DMS114 treated with DMSO at 0.1 percent for 48 hours (cell line): Measurements from ENCODE around the gene PRKCA.
"Not testable (repeated sequence)": the region's sequence is repeated elsewhere in the genome, so short reads cannot be mapped to it uniquely, and the experiment has no call there.

Experiments used
- DNase-seq: peaks from one replicate; lab custom pipeline; 2025; ENCODE audit not compliant: unreplicated experiment; lab: John Stamatoyannopoulos, UW

Gene PRKCA

DNA sequence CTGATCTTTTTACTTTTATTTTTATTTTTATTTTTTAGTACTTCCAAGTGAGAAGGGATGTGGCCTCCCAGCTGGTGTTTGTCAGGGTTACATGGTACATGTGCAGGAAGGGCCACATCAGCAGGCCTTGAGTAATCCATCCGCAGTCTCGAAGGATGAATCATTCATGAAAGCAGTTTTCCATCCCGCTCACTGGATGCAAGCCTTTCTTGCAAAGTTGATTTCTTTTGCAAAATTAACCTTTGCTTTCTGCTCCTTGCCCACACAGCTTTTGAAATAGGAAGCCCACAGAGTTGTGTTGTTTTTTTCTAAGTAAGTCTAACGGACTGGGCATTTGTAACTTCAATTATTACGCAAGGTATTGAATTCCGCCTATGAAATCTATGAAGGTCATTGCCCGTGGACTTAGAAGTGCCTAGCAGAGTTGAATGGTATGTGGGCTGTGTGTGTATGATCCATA, 157.4 kb downstream of the PRKCA start:
- no peak for DNase-seq

DNA sequence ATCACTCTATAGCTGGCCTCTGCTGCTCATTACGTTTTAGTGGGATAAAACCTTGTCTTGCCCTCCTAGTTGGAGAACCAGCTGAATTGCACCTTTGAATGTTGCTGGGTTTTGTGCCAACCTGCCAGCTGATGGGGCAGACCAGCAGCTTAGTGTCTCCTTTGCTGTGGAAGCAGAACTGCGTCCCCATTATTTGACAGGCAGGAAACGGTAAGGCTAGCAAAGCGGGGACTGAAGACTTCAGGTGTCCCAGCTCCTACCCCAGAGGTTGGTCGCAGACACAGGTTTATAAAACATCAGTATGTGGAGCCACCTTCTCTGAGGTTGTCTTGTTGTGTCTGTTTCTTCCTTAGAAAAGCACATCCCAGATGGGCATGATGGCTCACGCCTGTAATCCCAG, 158.1 kb downstream of the PRKCA start:
- DNase-seq: no peak

DNA sequence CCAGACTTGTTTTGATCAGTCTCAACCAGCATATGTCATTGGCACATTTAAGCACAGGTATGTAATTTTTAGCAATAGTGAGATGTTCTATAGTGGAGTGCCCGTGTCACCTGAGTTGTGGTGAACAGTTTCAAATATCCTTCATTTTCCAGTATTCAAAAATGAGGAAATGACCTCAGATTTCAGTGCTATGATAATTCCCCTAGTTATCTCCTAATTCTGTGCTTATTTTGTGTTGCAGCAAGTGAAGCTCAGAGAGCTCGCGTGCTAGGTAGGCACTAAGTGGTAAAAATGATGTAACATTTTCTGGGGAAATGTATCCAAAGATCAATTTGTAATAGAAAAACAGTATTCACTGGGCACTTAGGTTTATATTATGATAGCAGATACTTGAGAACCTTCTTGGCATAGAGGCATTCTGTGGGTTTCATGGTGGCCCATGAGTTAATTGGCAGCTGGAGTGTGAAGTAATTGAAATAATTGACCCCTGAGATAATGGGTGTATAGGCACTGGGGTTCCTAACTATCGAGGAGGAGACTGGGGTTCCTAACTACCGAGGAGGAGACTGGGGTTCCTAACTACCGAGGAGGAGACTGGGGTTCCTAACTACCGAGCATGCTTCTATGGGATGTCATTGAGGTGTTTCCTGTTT, 159.1 kb downstream of the PRKCA start:
- no peak for DNase-seq

DNA sequence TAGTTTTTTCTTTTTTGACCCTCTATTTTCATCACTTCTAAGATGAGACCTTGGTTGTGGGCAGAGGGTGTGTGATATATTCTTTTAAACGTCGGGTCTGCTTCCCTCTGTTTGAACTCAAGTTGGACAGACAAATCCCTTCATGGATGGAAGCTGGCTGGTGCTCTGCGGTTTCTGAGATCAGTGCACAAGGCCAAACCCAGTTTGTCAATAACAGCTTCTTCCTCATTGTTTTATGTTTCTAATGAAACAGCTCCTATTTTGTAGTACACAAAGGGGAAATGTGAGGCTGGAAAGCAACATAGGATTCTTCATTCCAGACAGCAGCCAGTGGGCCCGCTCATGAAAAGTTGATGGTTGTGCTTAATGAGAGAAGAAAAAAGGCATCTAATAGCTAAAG, 159.6 kb downstream of the PRKCA start:
- DNase-seq: no peak

DNA sequence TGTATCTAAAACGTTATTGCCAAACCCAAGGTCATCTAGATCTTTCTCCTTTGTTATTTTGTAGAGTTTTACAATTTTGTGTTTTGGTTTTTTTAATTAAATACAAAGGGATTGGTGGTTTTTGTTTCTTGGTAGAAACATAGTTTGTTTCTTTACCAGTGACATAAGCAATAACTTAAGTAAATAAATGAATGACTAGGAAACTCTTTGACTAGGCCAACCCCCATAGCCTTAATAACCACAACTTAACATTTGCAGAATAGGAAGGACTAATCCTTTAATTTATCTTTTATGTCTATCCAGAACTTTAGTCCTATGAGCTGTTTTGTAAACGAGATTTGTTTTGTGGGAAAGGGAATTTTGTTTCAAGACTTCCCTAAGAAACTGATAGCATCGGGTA, 162.5 kb downstream of the PRKCA start:
- no peak for DNase-seq

DNA sequence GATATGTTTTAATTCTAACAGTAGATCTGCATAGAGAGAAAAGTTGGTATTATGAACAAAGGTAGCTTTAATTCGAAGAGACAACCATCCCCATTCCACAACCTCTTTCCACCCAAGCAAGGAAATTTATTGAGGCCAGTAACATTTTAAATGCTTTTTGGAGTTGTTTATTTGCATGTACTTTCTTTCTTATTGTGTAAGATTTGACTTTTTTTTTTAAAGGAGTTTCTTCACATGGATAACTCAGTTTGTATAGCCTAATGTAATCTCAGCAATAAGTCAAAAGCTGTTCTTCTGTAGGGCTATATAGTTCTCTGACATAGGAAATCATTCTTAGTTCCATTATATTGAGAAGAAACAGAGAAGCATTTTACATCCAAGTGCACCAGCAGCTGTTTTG, 163.3 kb downstream of the PRKCA start:
- DNase-seq: no peak

DNA sequence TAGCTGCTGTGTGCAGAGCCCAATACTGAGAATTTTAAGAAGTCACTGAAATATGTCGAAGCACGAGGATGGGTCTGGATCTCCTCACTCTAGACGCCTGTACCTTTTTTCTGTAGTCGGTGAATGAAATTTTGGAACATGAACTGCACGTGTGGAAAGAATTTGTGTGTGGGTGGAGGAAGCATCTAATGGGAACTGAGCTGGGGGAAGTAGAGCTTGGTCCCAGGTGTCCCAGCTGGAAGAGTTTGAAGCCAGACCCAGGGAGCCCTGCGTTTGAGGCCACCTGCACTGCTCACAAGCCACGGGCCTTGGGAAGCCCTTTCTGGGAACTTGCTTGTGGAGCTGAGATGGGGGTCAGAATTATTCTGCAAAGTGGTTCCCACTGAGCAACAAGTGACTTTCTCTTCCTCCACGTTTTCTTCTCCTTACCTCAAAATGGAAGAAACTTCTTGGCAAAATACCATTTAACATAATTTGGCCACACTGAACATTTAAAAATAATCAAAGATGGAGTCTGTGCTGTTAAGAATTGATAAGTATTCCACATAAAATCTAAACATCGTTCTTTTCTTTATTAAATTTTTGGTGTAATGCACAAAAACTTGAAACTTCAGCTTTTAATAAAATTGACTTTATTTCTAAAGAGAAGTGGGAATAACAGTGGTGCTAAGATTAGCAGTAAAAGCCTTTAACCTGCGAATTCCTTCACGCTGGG, 163.8 kb downstream of the PRKCA start:
- no peak for DNase-seq

DNA sequence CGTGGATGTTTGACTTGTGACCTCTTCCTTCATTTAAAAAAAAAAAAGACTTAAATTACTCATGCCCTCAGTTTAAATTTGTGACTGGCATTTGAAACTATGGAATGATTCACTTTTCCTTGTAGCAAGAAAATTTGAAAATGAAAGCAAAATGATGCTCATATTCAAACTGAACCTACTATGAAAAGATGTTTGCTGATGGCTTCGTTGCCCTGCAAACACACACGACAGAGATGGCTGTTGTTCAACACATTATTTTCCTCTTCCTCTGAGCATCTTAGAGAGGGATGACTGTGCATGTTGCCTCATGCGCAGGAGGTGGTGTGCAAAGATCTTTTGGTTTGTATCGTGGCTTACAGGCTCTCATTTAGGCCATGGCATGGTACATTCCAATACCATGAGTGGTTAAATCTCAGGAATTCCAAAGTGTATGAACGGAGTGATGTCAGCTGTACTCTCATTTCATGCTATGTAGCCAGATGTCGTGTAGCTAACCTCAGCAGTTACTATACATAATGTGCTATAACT, 164.5 kb downstream of the PRKCA start:
- DNase-seq: no peak

DNA sequence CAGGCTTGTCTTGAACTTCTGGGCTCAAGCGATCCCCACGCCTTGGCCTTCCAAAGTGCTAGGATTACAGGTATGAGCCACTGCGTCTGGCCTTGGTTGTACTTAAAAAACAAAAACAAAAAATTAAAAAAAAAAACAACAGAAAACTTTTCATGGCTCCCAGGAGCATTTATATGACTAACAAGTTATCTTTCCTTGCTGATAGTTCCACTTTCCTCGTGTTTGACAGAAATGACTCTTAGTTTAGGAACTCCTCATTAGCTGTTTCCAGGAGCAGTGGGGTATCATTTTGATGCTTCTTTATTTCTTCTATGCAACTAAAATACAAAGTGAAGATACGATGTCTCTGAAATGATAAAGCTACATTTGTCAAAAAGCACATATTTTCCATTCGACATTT, 165.4 kb downstream of the PRKCA start:
- no peak for DNase-seq

DNA sequence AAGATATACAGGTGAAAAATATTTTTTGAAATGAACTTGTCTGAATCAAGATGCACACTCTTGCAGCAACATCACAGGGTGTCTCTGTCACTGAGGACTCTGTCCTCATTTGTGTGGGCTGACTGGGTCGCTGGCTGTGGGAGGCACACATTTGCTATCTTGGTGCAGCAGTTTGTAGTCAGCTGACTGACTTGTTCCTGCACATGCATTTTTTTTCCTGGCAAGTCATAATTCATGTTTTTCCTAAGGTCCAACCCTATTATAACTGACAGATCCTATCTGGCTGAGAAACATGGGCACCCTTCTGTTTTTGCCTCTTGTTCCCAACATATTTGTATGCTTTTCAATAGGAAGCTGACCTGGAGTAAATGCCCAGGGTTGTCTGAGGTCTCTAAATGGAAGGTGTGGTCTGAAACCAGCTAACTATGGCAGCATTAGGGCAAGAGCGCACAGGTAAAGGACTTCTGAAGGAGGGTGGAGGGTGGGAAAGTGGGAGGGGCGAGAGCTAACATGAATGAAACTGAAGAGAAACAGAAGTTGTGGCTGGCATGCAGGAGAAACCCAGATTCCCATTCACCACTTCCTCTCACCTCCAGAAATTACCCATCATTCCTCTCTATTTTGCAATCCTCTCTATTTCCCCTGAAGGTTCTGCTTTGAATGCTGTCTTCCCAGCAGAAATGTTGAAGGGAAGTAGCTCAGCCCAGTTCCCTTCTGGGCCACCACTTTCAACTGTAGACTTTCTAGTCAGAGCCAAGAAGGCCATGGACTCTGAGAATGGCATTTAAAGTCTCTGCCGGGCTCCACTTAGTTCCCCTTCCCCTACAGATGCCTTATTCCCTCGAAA, 166.1 kb downstream of the PRKCA start:
- DNase-seq: no peak

DNA sequence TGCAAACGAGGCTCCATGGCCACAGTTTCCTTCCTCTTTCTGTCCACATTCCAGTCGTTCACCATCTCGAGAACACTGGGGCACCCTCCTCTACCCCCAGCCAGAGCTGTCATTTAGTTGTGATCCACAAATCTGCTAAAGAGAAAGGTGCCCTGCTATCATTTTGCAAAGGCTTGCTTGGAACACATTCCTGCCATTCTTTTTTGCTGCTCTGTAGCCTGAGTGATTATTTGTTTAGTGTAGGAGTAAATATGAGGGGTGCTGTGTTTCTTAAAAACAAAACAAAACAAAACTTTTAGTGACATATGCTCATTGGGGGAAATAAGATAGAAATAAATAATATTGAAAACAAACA, 166.7 kb downstream of the PRKCA start:
- DNase-seq: no peak

DNA sequence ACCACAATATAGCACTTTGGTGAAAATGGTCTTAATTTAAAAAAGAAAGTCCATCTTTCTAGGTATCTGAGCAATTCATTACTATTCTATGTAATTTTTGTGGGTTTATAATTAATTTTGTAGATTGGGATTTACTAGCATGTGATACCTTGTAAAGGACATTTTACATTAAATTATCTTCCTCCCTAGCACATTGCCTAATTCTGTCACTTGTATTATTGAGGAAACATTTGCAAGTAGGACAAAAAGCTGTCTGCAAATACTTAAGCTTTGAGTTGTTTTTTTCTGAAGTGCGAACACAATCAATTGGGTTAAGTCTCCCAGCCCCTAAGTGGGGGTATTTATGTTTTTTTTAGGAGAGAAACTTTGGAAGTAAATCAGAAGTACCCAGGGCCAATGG, 167.0 kb downstream of the PRKCA start:
- no peak for DNase-seq

DNA sequence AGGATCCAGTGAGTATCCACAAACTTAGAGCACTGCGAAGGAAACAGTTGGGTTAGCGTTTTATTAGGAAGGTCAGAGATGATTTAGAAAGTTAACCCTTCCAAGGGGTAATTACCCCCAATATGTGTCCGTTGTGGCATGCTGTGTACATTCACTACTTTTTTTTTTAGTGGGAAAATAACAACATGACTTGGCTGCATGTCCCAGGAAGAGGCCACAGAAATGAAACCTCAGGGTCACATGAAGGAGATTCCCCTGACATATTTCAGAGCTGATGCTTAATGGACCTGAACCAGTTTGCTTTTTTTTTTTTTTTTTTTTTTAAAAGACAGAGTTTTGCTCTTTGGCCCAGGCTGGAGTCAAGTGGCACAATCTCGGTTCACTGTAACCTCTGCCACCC, 167.5 kb downstream of the PRKCA start:
- no peak for DNase-seq

DNA sequence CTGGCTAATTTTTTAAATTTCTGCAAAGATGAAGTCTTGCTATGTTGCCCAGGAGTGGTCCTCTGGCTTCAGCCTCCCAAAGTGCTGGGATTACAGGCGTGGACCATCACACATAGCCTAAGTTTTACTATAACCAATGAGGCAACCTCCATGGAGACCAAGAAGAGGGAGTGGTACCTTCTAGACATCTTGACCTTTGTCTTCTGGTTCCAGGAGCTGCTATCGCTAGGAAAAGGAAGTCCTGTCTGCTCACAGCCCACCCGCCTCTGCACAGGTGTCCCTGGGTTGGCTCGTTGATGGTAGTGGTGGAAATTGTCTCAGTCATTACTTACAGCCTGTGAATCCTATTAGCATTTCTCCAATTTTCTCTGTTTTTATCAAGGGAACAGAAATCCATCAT, 169.7 kb downstream of the PRKCA start:
- no peak for DNase-seq

DNA sequence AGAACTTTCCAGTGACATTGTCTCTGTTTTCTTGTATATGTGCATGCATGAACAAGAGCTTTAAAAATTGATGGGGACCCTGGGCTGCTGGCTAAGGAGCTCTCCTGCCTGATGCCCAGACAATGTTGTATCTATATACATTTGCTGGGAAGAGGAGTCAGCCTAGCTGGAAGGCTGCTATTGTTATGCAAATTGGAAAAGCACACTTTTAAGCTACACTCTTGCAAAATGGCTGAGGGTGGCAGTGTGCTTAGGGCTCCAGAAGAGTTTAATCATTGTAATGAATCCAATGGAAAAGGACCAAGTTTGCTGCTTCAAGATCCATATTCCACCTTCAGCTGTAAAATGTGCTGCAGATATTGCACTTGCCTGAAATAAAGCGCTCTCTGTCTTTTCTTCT, 171.8 kb downstream of the PRKCA start:
- DNase-seq: no peak

DNA sequence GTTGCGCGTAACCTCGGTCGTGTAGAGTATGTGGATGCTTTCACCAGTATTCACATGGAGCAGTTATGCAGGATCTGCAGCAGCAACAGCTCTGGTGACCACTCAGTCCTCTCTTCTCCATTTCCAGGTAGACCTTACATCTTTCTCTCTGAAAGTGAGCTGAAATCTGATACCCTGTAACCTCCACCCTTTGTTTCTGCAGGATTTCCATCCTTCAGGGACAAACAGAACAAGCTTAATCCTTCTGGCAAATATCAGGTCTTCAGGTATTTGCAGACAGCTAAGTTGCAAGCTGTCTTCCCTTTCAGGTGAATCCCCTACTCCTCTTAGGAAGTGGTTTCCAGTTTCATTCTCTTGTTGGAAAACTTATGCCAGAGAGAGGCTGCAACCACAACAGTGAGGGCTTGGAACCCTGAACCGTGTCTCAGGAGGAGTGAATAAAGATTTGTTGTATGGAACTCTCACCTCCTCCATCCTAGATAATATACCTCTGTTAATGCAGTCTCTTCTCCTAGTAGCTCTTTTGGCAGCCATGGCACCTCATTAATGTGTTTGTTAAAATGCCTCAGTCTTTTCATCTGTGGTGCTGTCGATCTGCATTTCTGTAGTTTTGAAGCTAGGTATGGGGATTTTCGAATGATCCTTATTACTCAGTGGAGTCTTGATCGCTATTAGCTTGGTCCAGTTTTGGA, 172.5 kb downstream of the PRKCA start:
- no peak for DNase-seq

DNA sequence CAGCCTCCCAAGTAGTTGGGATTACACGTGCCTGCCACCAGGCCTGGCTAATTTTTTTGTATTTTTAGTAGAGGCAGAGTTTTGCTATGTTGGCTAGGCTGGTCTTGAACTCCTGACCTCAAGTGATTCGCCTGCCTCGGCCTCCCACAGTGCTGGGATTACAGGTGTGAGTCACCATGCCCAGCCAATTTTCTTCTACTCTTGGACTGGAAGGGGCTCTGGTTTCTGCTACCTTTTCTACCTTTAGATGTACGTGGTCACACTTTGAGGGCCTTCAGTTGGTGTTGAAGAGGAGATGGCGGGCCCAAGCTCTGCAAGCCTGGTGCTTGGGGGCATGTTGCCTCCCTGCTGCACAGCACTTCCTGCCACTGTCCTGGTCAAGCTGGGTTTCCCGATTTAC, 173.6 kb downstream of the PRKCA start:
- no peak for DNase-seq

DNA sequence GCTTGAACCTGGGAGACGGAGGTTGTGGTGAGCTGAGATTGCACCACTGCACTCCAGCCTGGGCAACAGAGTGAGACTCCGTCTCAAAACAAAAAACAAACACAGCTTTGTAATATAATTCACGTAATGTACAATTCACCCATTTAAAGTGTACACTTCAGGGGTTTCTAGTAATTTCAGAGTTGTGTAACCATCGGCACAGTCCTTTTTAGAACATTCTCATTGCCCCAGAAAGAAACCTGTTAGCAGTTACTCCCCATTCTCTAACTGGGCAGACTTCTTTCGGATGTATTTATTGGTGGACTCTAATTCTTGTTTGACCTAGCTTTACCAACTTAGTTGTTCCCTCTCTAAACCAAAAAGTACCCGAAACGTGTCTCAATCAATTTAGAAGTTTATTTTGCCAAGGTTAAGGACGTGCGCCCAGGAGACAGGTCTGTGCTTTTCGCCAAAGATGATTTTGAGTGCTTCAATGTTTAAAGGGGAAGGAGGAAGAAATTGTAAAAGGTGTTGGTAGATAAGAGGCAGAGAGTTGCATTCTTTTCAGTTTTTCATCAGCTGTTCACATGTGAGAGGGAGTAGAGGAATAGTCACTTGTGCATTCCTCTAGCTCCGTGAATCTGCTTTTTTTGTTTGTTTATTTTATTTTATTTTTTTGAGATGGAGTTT, 175.3 kb downstream of the PRKCA start:
- no peak for DNase-seq

DNA sequence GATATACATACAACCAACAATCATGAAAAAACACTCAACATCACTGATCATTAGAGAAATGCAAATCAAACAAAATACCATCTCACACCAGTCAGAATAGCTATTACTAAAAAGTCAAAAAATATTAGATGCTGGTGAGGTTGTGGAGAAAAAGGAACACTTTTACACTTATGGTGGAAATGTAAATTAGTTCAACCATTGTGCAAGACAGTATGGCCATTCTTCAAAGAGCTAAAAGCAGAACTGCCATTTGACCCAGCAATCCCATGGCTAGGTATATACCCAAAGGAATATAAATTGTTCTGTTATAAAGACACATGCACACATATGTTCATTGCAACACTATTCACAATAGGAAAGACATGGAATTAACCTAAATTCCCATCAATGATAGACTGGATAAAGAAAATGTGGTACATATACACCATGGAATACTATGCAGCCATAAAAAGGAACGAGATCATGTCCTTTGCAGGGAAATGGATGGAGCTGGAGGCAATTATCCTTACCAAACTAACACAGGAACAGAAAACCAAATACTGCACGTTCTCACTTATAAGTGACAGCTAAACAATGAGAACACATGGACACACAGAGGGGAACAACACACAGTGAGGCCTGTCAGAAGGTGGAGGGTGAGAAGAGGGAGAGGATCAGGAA, 176.9 kb downstream of the PRKCA start:
- not testable (repeated sequence) for DNase-seq

DNA sequence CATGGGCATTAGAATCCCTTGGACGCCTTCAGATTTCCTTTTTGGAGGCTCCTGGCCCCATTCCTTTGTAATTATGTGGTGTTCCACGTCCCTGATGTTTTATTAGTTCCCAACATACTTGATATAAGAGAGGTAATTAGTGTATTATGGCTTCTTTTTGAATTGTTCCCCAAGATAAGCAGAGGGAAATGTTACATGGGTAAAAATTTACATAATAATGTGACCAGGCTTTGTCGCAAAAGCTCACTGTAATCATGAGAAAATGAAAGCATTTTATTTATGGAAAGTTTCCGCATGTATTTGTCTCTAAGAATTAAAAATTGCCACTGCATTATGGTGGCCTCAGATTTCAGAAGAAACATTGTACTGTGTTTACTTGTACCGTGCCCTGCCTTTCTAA, 177.8 kb downstream of the PRKCA start:
- DNase-seq: no peak
